ENCODE data around the gene GPANK1. TPM values are rescaled to one million over a fixed set of nuclear protein-coding genes. Genes with fewer than 3 reads are reported as not detected.

Gene GPANK1
- total and polyA plus RNA-seq, 2 of the 13 experiments (the other 11 are each of a cell fraction or from before 2014, with no cell fraction given): 15.4 to 22.8 TPM

GRCh38 chr6:31664790-31665500 is at the start of gene GPANK1 (continued):
- no peak for TF ChIP-seq CEBPZ (IDR thresholded peaks at IDR 0.05; ENCODE audit: low read length)
- TF ChIP-seq U2AF1 (optimal IDR thresholded peaks at IDR 0.05; ENCODE audit: low read depth, low read length): peak; percentile 26
- TF ChIP-seq SP140L (CRISPR knock-in tag; IDR thresholded peaks at IDR 0.05; ENCODE audit: borderline replicate concordance): no peak
- TF ChIP-seq GABPA (IDR thresholded peaks at IDR 0.05; ENCODE audit: low read depth, low read length): no peak
- peak; percentile 63 for TF ChIP-seq GABPA (CRISPR knock-in tag; IDR thresholded peaks at IDR 0.05; ENCODE audit: low read depth)
- TF ChIP-seq HNRNPLL (IDR thresholded peaks at IDR 0.05; ENCODE audit: low read depth, low read length, poor library complexity, severe bottlenecking): no peak
- TF ChIP-seq SIX4 (CRISPR knock-in tag; IDR thresholded peaks at IDR 0.05): no peak
- TF ChIP-seq SNRNP70 (IDR thresholded peaks at IDR 0.05; ENCODE audit: low read depth, low read length): no peak
- peak; percentile 81; the same call in 1 of the 2 replicates for TF ChIP-seq HOXD1 (CRISPR knock-in tag; IDR thresholded peaks at IDR 0.05)
- TF ChIP-seq XBP1 (CRISPR knock-in tag; IDR thresholded peaks at IDR 0.05): no peak
- no peak for TF ChIP-seq RNF2 (conservative IDR thresholded peaks at IDR 0.05; ENCODE audit: low read depth)
- no peak for TF ChIP-seq SYNCRIP (IDR thresholded peaks at IDR 0.05; ENCODE audit: insufficient read depth, low read depth, low read length)
- TF ChIP-seq NFE2 (CRISPR knock-in tag; IDR thresholded peaks at IDR 0.05): no peak
- peak; percentile 68 for TF ChIP-seq POLR2AphosphoS5 (IDR thresholded peaks at IDR 0.05; ENCODE audit: low read depth, low read length)
- TF ChIP-seq ARHGAP35 (CRISPR knock-in tag; IDR thresholded peaks at IDR 0.05; ENCODE audit: borderline replicate concordance): peak; percentile 79; the same call in 1 of the 2 replicates
- TF ChIP-seq FOXP1 (IDR thresholded peaks at IDR 0.05): peak; percentile 90
- peak; percentile 83 for TF ChIP-seq FOXP1 (CRISPR knock-in tag; IDR thresholded peaks at IDR 0.05)
- TF ChIP-seq, protein P1, sequence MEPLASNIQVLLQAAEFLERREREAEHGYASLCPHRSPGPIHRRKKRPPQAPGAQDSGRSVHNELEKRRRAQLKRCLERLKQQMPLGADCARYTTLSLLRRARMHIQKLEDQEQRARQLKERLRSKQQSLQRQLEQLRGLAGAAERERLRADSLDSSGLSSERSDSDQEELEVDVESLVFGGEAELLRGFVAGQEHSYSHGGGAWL (CRISPR knock-in tag; IDR thresholded peaks at IDR 0.05): no peak; the same call in 1 of the 2 replicates
- TF ChIP-seq TGIF2 (CRISPR knock-in tag; IDR thresholded peaks at IDR 0.05): no peak
- TF ChIP-seq IRX3 (CRISPR knock-in tag; IDR thresholded peaks at IDR 0.05; ENCODE audit: borderline replicate concordance, low read depth): no peak
- TF ChIP-seq ELF3 (CRISPR knock-in tag; IDR thresholded peaks at IDR 0.05): 0 out of 2 replicates have a peak, but pooled peaks have one; percentile 39
- TF ChIP-seq, protein P2, sequence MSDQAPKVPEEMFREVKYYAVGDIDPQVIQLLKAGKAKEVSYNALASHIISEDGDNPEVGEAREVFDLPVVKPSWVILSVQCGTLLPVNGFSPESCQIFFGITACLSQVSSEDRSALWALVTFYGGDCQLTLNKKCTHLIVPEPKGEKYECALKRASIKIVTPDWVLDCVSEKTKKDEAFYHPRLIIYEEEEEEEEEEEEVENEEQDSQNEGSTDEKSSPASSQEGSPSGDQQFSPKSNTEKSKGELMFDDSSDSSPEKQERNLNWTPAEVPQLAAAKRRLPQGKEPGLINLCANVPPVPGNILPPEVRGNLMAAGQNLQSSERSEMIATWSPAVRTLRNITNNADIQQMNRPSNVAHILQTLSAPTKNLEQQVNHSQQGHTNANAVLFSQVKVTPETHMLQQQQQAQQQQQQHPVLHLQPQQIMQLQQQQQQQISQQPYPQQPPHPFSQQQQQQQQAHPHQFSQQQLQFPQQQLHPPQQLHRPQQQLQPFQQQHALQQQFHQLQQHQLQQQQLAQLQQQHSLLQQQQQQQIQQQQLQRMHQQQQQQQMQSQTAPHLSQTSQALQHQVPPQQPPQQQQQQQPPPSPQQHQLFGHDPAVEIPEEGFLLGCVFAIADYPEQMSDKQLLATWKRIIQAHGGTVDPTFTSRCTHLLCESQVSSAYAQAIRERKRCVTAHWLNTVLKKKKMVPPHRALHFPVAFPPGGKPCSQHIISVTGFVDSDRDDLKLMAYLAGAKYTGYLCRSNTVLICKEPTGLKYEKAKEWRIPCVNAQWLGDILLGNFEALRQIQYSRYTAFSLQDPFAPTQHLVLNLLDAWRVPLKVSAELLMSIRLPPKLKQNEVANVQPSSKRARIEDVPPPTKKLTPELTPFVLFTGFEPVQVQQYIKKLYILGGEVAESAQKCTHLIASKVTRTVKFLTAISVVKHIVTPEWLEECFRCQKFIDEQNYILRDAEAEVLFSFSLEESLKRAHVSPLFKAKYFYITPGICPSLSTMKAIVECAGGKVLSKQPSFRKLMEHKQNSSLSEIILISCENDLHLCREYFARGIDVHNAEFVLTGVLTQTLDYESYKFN (CRISPR knock-in tag; conservative IDR thresholded peaks at IDR 0.05): peak; percentile 56
- TF ChIP-seq, protein P3, sequence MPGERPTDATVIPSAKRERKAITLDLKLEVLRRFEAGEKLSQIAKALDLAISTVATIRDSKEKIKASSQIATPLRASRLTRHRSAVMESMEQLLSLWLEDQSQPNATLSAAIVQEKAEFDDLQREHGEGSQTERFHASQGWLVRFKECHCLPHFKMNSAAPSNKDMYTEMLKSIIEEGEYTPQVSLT (CRISPR knock-in tag; IDR thresholded peaks at IDR 0.05; ENCODE audit: borderline replicate concordance, low read depth): no peak
- no peak; the same call in 1 of the 2 replicates for TF ChIP-seq ZNF776 (CRISPR knock-in tag; IDR thresholded peaks at IDR 0.05)
- peak; percentile 97 for TF ChIP-seq ZNF335 (CRISPR knock-in tag; IDR thresholded peaks at IDR 0.05)

All from HepG2 (cell line).